NCI-H345 (cell line): Measurements from ENCODE around the gene MYH9.
A peak's percentile ranks its signal among the peaks of the same experiment; 100 is the strongest.

Experiments
- DNase-seq: peaks from one replicate; lab custom pipeline; 2025; lab: John Stamatoyannopoulos, UW

The MYH9 gene

GRCh38 chr22:36315325-36315724 is 72.4 kb downstream of the MYH9 start:
- no peak for DNase-seq

GRCh38 chr22:36311386-36312085 is 76.2 kb downstream of the MYH9 start:
- no peak for DNase-seq

DNA sequence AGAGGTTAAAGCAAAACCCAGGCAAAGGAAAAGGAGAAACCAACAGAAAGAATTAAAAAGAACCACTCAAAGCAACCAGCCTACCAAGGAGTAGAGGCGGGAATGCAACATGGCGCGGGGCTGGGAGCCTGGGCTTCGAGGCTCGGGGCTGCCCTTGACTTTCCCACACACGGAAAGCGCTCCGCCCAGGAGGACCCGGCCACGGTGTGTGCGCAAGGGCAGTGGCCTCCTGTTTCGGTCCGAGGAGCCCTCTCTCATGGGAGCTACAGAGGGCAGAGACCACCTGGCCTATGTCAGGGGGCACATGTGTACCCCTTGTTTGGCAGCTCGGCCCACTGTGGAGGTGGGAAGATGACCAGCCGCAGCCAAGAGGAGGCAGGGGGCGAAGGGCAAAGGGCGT is 78.9 kb downstream of the MYH9 start:
- no peak for DNase-seq

DNA sequence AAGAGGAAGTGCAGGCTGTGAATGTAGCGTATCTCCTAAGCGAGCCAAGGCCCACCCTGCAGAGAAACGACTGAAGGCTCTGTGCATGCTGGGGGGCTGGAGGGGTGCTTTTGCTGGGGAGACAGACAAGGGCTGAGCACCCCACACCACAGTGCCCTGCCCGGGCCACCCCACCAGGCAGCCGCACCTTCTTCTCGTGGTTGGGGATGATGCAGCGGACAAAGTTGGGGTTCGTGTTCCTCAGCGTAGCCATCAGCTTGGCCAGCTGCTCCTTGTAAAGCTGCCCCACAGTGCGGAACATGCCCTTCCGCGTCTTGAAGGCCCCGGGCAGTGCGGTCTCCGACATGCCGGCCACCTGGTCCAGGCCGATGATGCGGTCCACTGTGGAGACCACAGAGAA is 81.5 kb downstream of the MYH9 start:
- DNase-seq, result no peak

DNA sequence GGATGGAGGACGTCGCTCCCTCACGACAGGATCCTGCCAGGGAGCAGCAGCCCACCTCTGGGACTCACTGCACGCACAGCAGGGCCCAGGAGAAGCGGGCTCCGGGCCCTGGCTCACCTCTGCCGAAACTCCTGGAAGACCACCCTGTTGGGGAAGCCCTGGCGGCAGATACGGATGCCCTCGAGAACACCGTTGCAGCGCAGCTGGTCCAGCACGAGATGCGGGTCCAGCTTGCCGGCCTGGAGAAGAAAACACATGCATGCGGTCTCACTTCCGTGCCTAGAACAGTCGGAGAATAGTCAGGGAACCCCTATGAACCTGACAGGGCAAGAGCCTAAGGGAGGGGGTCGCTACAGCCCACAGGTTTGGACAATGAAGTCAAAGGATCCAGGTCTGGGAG is 82.0 kb downstream of the MYH9 start:
- no peak for DNase-seq

- DNase-seq, result no peak
Measured at GRCh38 chr22:36304429-36304828, 83.3 kb downstream of the MYH9 start.

DNA sequence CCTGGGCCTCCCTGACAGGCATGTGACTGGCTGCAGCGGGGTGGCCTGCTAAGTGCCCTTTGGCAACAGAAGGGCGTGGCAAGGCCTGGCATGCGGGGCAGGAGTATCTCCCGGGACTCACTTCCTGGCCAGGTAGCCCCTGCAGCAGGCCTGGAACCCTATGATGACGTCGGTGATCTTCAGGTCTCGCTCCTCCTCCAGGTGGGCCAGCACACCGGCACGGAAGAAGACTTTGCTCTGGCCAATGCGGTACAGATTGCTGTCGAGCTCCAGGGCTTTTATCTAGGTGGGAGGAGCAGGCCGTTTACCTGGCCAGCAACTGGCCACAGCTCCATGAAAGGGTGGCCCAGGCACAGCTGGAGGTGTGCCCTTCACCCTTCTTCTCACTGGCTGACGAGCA is 83.9 kb downstream of the MYH9 start:
- DNase-seq, result no peak

DNA sequence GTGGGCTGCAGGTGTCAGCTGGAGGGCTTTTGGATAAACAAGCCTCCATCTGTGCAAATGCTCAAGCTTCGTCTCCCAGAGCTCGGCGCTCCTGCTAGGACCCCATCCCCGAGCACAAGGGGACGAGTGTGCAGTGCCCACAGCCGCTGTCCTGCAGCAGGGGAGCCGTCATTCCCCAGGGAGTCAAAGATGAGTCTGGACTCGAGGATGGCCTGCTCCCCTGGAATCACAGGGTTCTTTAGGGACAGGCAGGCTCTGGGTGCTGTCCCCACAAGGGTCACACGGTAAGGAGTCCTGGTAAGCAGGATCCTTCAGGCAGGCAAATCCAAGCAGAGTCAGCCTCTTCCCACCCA is 84.7 kb downstream of the MYH9 start:
- DNase-seq, result no peak

GRCh38 chr22:36302439-36303114 is 85.2 kb downstream of the MYH9 start:
- no peak for DNase-seq

GRCh38 chr22:36301851-36302250 is 85.9 kb downstream of the MYH9 start:
- DNase-seq, result no peak

DNA sequence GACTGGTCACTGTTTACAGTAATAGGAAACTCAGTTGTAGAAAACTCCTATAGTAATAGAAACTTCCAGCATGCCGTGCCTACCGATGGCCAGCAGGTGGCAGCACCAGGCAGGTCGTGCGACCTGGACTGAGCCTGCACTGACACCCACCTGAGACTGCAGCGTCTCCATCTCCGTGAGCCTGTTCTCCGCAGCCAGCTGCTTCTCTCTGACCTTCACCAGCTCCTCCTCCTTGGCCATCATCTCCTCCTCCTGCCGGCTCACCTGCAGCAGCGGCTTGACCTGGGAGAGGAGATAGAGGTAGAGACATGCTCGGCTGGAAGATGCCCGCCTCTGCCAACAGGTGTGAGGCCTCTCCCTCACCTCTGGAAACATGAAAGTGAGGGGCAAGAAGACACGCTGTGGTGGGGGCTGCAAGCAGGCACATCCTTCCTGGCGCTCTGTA is 86.4 kb downstream of the MYH9 start:
- peak; percentile 27 for DNase-seq

GRCh38 chr22:36300396-36301212 is 87.2 kb downstream of the MYH9 start:
- no peak for DNase-seq

DNA sequence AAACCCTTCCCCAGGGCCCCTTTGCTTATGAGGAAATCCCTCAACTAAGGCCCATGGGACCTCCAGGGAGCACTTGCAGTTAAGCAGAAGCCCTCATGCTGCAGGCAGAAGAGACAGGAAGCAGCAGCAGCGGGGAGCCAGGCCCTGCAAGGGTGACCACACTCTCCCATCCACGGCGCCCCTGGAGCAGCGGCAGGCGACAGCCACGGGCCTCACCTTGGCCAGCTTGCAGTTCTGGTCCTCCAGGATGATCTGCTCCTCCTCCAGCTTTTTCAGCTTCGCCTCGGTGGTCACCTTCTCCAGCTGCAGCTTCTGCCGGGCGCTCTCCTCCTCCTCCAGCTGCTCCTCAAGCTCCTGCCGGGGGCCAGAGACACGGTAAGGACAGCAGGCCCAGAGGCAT is 87.9 kb downstream of the MYH9 start:
- DNase-seq, result no peak

DNA sequence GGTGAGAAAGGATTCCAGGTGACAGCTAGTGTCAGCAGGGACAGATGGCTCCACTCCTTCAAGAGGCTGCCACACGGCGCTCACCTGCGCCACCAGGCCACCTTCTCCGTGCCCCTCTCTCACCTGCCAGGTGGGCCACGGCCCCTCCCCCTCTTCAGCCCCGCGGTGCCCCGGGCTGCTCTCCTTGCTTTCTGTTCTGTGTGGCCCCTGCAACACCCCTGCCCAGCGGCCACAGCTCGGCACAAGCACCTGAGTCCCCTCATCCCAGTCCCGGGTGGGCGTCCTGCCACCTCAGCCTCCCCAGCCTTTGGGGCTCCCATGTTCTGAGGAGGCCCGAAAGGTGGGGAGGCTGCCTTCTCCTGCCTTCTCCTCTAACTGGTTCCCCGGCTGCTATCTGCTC is 88.5 kb downstream of the MYH9 start:
- DNase-seq, result no peak

- DNase-seq, result no peak
Measured at GRCh38 chr22:36298601-36299000, 89.2 kb downstream of the MYH9 start.

DNA sequence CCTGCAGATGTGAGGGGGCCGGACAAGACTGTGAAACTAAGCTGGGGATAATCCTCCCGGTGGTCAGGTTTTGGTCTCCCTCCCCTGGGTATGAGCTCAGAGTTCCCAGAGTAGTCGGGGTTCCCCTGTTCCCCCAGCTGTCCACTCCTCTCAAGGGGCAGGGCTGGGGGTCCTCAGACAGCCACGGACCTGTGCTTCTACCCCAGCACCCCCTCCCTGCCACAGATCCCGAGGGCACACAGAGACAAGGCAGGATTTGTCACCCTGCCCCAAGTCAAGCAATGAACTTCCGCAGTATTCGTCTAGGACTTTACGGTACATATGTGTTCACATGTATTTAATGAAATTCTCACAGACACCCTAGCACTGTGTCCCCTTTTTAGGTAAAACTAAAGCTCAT is 89.6 kb downstream of the MYH9 start:
- DNase-seq, result no peak

DNA sequence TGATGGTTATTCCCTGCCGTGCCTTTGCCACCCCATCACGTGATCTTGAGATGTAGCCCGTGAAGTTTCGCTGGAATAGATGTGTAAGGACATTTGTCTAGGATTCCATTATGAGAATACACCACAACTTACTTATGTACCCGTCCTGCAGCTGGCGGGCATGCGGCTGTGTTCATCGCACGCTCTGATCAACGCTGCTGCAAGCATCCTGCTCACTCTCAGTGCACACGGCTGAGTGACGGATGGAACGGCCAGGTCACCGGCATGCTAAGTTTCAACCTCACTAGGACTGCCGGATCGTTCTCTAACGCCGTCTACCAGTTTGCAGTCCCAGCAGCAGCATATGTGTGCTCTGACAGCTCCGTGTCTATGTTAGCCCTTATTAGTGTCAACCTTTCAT is 90.2 kb downstream of the MYH9 start:
- DNase-seq, result no peak

DNA sequence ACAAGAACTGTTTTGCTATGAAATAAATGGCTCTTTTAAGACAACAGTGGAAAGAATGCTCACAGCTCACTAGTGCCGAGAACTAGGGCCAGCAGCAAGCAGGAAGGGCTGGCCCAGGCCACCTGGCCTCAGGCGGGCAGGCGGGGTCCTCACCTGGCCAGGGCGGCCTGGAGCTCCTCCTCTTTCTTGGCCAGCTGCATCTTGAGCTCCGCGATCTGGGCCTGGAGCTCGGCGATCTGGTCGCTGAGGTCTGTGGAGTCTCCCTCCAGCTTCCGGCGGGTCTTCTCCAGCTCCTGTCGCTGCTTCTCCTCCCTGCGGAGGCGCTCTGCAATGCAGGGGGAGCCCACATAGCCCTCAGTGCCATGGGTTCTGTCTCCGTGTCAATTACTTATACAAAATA is 91.1 kb downstream of the MYH9 start:
- no peak for DNase-seq

DNA sequence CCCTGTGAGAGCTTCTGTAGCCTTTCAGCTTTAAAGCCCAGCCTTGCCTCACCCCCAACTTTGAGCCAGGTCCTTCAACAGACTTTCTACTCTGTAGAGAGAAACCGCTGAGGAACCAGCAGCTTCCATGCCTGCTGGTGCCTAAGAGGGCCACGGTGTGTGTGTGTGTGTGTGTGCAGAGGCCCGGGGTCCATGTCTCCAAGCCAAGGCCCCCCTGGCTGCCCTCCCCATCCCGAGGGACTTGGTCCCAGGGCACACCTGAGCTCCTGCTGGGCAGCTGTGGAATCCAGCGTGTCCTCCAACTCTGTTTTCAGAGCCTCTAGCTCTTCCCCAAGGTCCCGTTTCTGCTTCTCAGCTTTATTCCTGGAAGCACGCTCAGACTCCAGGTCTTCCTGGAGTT is 92.5 kb downstream of the MYH9 start:
- DNase-seq, result no peak

DNA sequence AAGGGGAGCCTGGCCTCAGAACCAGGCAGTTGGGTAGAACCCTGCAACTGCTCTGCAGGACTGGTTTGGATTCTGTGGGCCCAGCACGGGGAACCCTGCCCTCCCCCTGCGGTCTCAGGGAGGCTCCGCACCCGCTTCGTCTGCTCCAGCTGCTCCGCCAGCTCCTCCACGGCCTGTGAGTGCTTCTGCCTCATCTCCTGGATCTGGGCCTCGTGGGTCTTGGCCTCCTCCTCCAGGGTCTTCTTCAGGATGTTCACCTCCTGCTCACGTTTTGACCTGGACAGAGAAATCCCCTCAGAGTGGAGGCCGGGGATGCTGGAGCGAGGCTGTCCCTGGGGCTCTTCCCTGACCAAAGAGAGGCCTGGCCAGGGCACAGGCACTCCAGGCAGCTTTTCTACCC is 93.0 kb downstream of the MYH9 start:
- no peak for DNase-seq

- DNase-seq, result no peak
Measured at GRCh38 chr22:36294293-36294620, 93.5 kb downstream of the MYH9 start.

DNA sequence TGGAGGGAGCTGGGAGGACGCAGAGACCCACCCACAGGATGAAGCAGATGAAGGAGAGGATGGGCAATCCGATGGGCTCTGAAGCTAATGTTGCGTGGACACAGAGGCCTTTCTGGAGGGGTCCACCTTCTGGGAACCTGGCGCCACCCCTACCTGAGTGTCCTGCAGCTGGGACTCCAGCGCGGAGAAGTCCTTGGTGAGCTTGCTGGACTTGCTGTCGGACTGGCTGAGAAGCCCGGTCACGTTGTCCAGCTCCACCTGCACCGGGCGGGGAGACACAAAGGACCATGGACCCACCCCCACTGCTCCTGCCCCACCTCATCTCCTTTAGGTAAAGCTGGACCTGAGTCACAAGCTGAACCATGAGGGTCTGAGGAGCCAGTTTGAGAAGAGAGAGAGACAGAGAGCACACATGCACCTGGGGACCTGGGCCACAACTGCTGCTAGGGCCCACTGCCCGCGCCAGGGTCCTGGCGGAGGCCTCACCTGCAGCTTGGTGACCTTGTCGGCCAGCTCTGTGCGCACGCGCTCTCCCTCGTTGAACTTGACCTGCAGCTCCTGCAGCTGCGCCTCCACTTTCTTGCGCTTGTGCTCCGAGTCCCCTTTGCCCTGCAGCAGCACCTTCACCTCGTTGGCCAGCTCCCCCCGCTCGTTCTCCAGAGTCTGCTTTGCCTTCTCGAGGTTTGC is 94.0 kb downstream of the MYH9 start:
- no peak for DNase-seq
